HEK293 (cell line): ENCODE data around the gene SF3B6.

Experiments used
- ZNF561 ChIP-seq: fragments of 450-650 bp; IDR thresholded peaks from 2 replicates; pipeline ENCODE4 v1.5.1; 2018; ENCODE audit warnings: missing biosample characterization, missing genetic modification characterization, borderline replicate concordance
- ZNF768 ChIP-seq: fragments of 450-650 bp; formaldehyde crosslinking; IDR thresholded peaks from 2 replicates; pipeline ENCODE4 v1.5.1; 2018; ENCODE audit warnings: missing biosample characterization, mild to moderate bottlenecking, missing genetic modification characterization
- TF ChIP-seq, protein P1 (sequence below): fragments of 450-650 bp; formaldehyde crosslinking; IDR thresholded peaks from 2 replicates; pipeline ENCODE4 v1.5.1; 2016; ENCODE audit warnings: missing biosample characterization, missing genetic modification characterization
- TF ChIP-seq, protein P2 (sequence below): fragments of 450-650 bp; formaldehyde crosslinking; IDR thresholded peaks from 2 replicates; pipeline ENCODE4 v1.5.1; 2016; ENCODE audit warnings: missing biosample characterization, missing genetic modification characterization

- TF ChIP-seq, protein P1, sequence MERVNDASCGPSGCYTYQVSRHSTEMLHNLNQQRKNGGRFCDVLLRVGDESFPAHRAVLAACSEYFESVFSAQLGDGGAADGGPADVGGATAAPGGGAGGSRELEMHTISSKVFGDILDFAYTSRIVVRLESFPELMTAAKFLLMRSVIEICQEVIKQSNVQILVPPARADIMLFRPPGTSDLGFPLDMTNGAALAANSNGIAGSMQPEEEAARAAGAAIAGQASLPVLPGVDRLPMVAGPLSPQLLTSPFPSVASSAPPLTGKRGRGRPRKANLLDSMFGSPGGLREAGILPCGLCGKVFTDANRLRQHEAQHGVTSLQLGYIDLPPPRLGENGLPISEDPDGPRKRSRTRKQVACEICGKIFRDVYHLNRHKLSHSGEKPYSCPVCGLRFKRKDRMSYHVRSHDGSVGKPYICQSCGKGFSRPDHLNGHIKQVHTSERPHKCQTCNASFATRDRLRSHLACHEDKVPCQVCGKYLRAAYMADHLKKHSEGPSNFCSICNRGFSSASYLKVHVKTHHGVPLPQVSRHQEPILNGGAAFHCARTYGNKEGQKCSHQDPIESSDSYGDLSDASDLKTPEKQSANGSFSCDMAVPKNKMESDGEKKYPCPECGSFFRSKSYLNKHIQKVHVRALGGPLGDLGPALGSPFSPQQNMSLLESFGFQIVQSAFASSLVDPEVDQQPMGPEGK (tag by site-specific recombination), result no peak
- TF ChIP-seq ZNF768 (no peak), ZNF561 (no peak)
- TF ChIP-seq, protein P2, sequence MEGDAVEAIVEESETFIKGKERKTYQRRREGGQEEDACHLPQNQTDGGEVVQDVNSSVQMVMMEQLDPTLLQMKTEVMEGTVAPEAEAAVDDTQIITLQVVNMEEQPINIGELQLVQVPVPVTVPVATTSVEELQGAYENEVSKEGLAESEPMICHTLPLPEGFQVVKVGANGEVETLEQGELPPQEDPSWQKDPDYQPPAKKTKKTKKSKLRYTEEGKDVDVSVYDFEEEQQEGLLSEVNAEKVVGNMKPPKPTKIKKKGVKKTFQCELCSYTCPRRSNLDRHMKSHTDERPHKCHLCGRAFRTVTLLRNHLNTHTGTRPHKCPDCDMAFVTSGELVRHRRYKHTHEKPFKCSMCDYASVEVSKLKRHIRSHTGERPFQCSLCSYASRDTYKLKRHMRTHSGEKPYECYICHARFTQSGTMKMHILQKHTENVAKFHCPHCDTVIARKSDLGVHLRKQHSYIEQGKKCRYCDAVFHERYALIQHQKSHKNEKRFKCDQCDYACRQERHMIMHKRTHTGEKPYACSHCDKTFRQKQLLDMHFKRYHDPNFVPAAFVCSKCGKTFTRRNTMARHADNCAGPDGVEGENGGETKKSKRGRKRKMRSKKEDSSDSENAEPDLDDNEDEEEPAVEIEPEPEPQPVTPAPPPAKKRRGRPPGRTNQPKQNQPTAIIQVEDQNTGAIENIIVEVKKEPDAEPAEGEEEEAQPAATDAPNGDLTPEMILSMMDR (tag by site-specific recombination), result no peak
Measured at GRCh38 chr2:24047703-24048033, 28.5 kb downstream of the SF3B6 start.
